Nephron progenitor cell (in vitro differentiated cells): ENCODE data around the gene CUBN.

Source experiments
- DNase-seq: peaks from one replicate; pipeline ENCODE4 v3.0.0; 2021
- H3K27ac Mint-ChIP-seq: 2 replicates; pipeline ENCODE4 v1.8.0; 2021; ENCODE audit warnings: mild to moderate bottlenecking, moderate library complexity, mixed read lengths
- H3K27me3 Mint-ChIP-seq: 2 replicates; pipeline ENCODE4 v1.8.0; 2021; ENCODE audit warnings: mild to moderate bottlenecking, low read depth, mixed read lengths; ENCODE audit not compliant: poor library complexity
- H3K36me3 Mint-ChIP-seq: 2 replicates; pipeline ENCODE4 v1.8.0; 2021; ENCODE audit warnings: low read depth, mixed read lengths
- H3K4me1 Mint-ChIP-seq: 2 replicates; pipeline ENCODE4 v1.8.0; 2021; ENCODE audit warnings: mixed read lengths
- H3K4me3 Mint-ChIP-seq: 2 replicates; pipeline ENCODE4 v1.8.0; 2021; ENCODE audit warnings: mild to moderate bottlenecking, moderate library complexity, mixed read lengths
- H3K9me3 Mint-ChIP-seq: 2 replicates; pipeline ENCODE4 v1.8.0; 2021; ENCODE audit warnings: mild to moderate bottlenecking, moderate library complexity, mixed read lengths
- TF ChIP-seq, protein P1 (sequence below): fragments of 200-600 bp; sonication (generic); IDR thresholded peaks from 2 replicates; pipeline ENCODE4 v1.5.0; 2021; ENCODE audit warnings: antibody characterized with exemption

Gene CUBN

GRCh38 chr10:17112566-17112965, 17.0 kb downstream of the CUBN start:
- Mint-ChIP-seq H3K4me1 (peaks cover 13% of the 10 kb centered on the region), H3K9me3 (no peaks in the 10 kb centered on the region), H3K27me3 (no peaks in the 10 kb centered on the region), H3K36me3 (no peaks in the 10 kb centered on the region), H3K4me3 (no peak overlapping the region), H3K27ac (no peak overlapping the region)
- DNase-seq, result no peak
- TF ChIP-seq, protein P1, sequence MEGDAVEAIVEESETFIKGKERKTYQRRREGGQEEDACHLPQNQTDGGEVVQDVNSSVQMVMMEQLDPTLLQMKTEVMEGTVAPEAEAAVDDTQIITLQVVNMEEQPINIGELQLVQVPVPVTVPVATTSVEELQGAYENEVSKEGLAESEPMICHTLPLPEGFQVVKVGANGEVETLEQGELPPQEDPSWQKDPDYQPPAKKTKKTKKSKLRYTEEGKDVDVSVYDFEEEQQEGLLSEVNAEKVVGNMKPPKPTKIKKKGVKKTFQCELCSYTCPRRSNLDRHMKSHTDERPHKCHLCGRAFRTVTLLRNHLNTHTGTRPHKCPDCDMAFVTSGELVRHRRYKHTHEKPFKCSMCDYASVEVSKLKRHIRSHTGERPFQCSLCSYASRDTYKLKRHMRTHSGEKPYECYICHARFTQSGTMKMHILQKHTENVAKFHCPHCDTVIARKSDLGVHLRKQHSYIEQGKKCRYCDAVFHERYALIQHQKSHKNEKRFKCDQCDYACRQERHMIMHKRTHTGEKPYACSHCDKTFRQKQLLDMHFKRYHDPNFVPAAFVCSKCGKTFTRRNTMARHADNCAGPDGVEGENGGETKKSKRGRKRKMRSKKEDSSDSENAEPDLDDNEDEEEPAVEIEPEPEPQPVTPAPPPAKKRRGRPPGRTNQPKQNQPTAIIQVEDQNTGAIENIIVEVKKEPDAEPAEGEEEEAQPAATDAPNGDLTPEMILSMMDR, result no peak

DNA sequence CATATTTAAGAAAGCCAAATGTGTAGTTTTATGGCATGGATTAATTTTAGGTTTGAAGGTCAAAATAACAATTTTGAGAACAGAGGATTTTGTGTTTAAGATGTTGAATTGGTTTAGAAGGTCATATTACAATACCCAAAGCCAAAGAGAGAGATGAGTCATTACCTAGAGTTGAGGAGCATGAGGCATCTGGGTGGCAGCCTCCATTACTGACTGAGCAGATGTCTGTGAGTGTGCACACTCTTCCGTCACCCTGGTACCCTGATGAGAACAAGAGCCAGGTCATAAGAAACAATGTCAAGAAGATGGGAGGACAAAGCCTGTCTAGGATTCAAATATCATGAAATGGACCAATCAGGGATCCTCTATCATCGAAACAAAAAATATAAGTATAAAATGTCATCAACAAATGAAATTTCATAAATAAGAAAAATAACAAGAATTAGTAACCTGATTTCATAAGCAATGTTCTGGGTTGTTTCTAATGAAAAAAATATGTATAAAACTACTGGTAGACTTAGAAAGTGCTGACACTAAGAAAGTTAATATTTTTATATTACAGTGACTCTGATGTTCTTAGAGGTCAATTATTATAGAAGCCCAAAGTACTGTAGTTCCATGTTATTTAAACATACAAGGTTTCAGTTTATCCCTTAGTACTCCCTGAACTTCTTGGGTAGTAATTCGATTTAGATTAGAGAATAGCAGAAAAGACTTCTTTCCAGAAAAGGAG, 20.0 kb downstream of the CUBN start:
- Mint-ChIP-seq H3K9me3 (no peaks in the 10 kb centered on the region), H3K4me3 (no peak overlapping the region), H3K27ac (no peak overlapping the region), H3K27me3 (no peaks in the 10 kb centered on the region), H3K4me1 (peaks cover 13% of the 10 kb centered on the region), H3K36me3 (no peaks in the 10 kb centered on the region)
- DNase-seq, result no peak
- TF ChIP-seq, protein P1, result no peak

DNA sequence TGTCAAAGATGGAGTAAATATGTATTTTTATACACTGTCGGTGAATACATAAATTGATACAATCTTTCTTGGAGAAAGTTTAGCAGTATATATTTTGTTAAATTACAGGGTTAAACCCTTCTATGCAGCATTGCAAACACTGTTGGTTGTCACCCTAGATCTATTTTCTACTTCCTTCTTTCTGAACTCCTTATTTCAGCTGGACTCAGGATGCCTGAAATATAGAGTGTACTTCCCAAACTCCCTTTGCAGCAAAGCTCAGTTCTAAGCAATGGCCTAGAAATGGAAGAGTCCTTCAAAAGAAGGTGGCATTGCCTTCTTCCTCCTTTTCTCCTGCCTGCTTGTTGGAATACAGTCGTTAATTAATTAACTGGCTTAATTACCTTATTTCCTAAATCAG, 20.6 kb downstream of the CUBN start:
- Mint-ChIP-seq H3K27me3 (no peaks in the 10 kb centered on the region), H3K9me3 (no peaks in the 10 kb centered on the region), H3K27ac (no peak overlapping the region)

GRCh38 chr10:17106991-17107390, 22.6 kb downstream of the CUBN start:
- Mint-ChIP-seq H3K27ac (no peak overlapping the region), H3K4me3 (no peak overlapping the region), H3K36me3 (no peaks in the 10 kb centered on the region), H3K9me3 (no peaks in the 10 kb centered on the region), H3K27me3 (no peaks in the 10 kb centered on the region), H3K4me1 (no peaks in the 10 kb centered on the region)
- TF ChIP-seq, protein P1, result no peak
- DNase-seq, result no peak

More for the DNA sequence above, 20.6 kb downstream of the CUBN start:
- Mint-ChIP-seq H3K36me3 (no peaks in the 10 kb centered on the region), H3K4me3 (no peak overlapping the region), H3K4me1 (peaks cover 7% of the 10 kb centered on the region)
- TF ChIP-seq, protein P1, result no peak
- no peak for DNase-seq

DNA sequence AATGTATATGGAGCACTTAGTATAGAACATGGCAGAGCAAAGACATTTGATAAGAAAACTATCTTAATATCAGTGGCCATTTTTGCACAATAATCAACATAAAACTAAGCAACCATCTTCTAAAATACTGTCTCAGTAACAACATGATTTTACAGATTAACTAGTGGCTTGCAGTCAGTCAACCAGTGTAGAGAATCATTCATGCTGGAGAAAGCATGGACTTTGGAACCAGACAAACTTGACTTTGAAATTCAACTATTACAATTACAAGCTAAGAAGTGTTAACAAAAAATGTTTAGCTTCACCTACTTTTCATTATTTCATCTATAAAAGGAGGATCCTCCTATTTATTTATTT, 27.7 kb downstream of the CUBN start:
- Mint-ChIP-seq H3K27ac (no peak overlapping the region), H3K27me3 (peaks cover 4% of the 10 kb centered on the region), H3K4me3 (no peak overlapping the region), H3K4me1 (no peaks in the 10 kb centered on the region), H3K36me3 (peaks cover 3% of the 10 kb centered on the region), H3K9me3 (peaks cover 6% of the 10 kb centered on the region)
- TF ChIP-seq, protein P1, result no peak
- DNase-seq, result no peak

DNA sequence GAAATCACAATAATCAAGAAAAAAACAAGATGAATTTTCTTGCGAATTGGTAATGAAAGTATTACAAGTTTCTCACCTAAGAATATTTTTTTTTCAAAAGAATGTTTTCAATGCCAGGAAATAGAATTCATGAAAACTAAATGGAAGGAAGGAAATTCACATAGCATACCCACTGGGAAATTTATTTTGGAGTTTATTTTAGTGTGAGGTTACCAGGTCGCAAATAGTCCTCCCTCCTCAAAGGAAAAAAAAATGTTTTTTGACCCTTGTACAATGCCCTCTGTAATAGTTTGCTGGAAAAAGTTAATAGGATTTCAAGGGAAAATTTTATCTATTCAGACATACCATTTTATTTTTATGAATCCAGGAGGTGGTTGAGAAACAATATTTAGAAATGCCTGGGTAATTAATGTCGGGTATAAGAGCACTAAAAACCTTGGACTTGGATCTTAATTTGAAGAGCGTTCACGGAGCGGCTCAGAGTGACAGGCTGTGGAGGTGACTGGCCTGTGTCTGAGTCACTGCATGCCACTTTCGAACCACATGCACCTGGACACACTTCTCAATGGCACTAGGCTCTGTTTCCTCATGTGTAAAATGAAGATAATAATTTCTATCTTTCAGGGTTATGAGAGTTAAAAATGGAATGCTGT, 28.2 kb downstream of the CUBN start:
- Mint-ChIP-seq H3K9me3 (peaks cover 9% of the 10 kb centered on the region), H3K4me3 (no peak overlapping the region), H3K4me1 (no peaks in the 10 kb centered on the region), H3K27me3 (peaks cover 4% of the 10 kb centered on the region), H3K27ac (no peak overlapping the region), H3K36me3 (peaks cover 6% of the 10 kb centered on the region)
- TF ChIP-seq, protein P1, result no peak
- no peak for DNase-seq
